HG02938 (cell line): ENCODE measurements around the gene GNLY.
A peak's percentile ranks its signal among the peaks of the same experiment; 100 is the strongest.

Experiments used
- ATAC-seq: cut with Tn5 transposase; IDR thresholded peaks from one replicate; pipeline ENCODE4 v1.9.1; 2021; ENCODE audit warnings: mild to moderate bottlenecking, moderate library complexity; ENCODE audit not compliant: unreplicated experiment

Gene GNLY

GRCh38 chr2:85681776-85682175, 12.4 kb upstream of the GNLY start:
- no peak for ATAC-seq

- ATAC-seq, result no peak
Measured at GRCh38 chr2:85682378-85682777, 11.8 kb upstream of the GNLY start.

GRCh38 chr2:85684380-85684779, 9.8 kb upstream of the GNLY start:
- no peak for ATAC-seq

GRCh38 chr2:85684806-85685205, 9.4 kb upstream of the GNLY start:
- ATAC-seq, result no peak

- no peak for ATAC-seq
Measured at GRCh38 chr2:85690932-85691331, 3.2 kb upstream of the GNLY start.

GRCh38 chr2:85692039-85692645, 2.0 kb upstream of the GNLY start:
- ATAC-seq, result no peak

- no peak for ATAC-seq
Measured at GRCh38 chr2:85695121-85695520, 963 bp downstream of the GNLY start.

GRCh38 chr2:85695691-85696668, 1.8 kb downstream of the GNLY start:
- no peak for ATAC-seq

GRCh38 chr2:85697096-85697495, 2.9 kb downstream of the GNLY start:
- no peak for ATAC-seq

GRCh38 chr2:85697716-85698115, 3.6 kb downstream of the GNLY start:
- no peak for ATAC-seq

- no peak for ATAC-seq
Measured at GRCh38 chr2:85698184-85698879, 4.2 kb downstream of the GNLY start.

- no peak for ATAC-seq
Measured at GRCh38 chr2:85698880-85699254, 4.7 kb downstream of the GNLY start.

GRCh38 chr2:85699325-85699724, 5.2 kb downstream of the GNLY start:
- no peak for ATAC-seq

GRCh38 chr2:85702172-85702571, 8.0 kb downstream of the GNLY start:
- no peak for ATAC-seq

GRCh38 chr2:85702800-85703199, 8.6 kb downstream of the GNLY start:
- no peak for ATAC-seq

- no peak for ATAC-seq
Measured at GRCh38 chr2:85703329-85703728, 9.2 kb downstream of the GNLY start.

GRCh38 chr2:85704038-85704437, 9.9 kb downstream of the GNLY start:
- ATAC-seq, result no peak

GRCh38 chr2:85704800-85705679, 10.9 kb downstream of the GNLY start:
- peak; percentile 67 for ATAC-seq

- ATAC-seq, result no peak
Measured at GRCh38 chr2:85705680-85706039, 11.5 kb downstream of the GNLY start.

GRCh38 chr2:85706063-85706462, 11.9 kb downstream of the GNLY start:
- ATAC-seq, result no peak
